Stomach (tissue), 9 donors: Measurements from ENCODE around the gene PUS3. TPM values are rescaled to one million over a fixed set of nuclear protein-coding genes. Genes with fewer than 3 reads are reported as not detected.

Experiments
- DNase-seq, 2 donors: peaks; one replicate each; pipeline versions ENCODE4 v3.0.0 to v3.0.0-alpha.2; 2013 to 2019
- H3K27ac ChIP-seq, 5 donors: fragments of 200-600 bp in 4 of 5; sonication (generic) in 4 of 5; one replicate each; pipeline ENCODE4 v1.5.1; 2013 to 2019; ENCODE audit warnings: mild to moderate bottlenecking in 1 of 5, moderate library complexity in 1 of 5
- H3K27me3 ChIP-seq, 3 donors: fragments of 200-600 bp; sonication (generic); one replicate each; pipeline ENCODE4 v1.5.1; 2017 to 2019; ENCODE audit warnings: mixed run types in 1 of 3
- H3K36me3 ChIP-seq, 4 donors: fragments of 200-600 bp; sonication (generic); 1 replicate in 3 of 4; 2 replicates in 1 of 4; pipeline ENCODE4 v1.5.1; 2016 to 2019
- H3K4me1 ChIP-seq, 4 donors: fragments of 200-600 bp; sonication (generic); one replicate each; pipeline ENCODE4 v1.5.1; 2016 to 2019
- H3K4me3 ChIP-seq, 4 donors: fragments of 200-600 bp; sonication (generic) in 3 of 4; one replicate each; pipeline ENCODE4 v1.5.1; 2016 to 2019; ENCODE audit warnings: mild to moderate bottlenecking in 1 of 4
- H3K9me3 ChIP-seq, 4 donors: fragments of 200-600 bp; sonication (generic); one replicate each; pipeline ENCODE4 v1.5.1; 2016 to 2019
- EP300 ChIP-seq: sonication (generic); formaldehyde crosslinking; IDR thresholded peaks from one replicate; pipeline ENCODE4 v1.6.1; 2017; ENCODE audit warnings: antibody characterized with exemption
- POLR2A ChIP-seq, 4 donors: fragments of 450-650 bp; IDR thresholded peaks; one replicate each; pipeline ENCODE4 v1.6.1; 2016; ENCODE audit warnings: antibody characterized with exemption in 4 of 4, control low read depth in 2 of 4, mild to moderate bottlenecking in 1 of 4, moderate library complexity in 1 of 4
- POLR2AphosphoS5 ChIP-seq, 3 donors: sonication (generic); formaldehyde crosslinking; IDR thresholded peaks; one replicate each; pipeline ENCODE4 v1.6.1; 2016; ENCODE audit warnings: antibody characterized with exemption in 3 of 3
- WGBS, 5 donors: extraction: QIAGEN DNeasy Blood & Tissue Kit in 3 of 5; methylation state at CpG; one replicate each; pipeline versions ENCODE4 v1.1.5 to v1.1.7; 2013 to 2018; 5-methylcytosine and 5-hydroxymethylcytosine counted together
- intact Hi-C: fragments of 100-400 bp; cut with DNase I; formaldehyde crosslinking; loops from one replicate; pipeline ENCODE4 v1.15.1; 2023; ENCODE audit warnings: low total_unique reads
- polyA plus RNA-seq, 3 donors: library from polyadenylated mRNA; stranded (reverse); fragments of 200-250 nt; gene quantifications; one replicate each; pipeline ENCODE4 v1.2.3, GENCODE V29; 2013
- total RNA-seq, 5 donors: library from RNA; depleted of rRNA; stranded (reverse); fragments of >200 nt; gene quantifications; one replicate each; pipeline versions ENCODE4 v1.1.0 to v1.2.3, GENCODE V29; 2014 to 2016
- TF ChIP-seq, protein P1 (sequence below), 7 experiments: fragments of 450-650 bp in 4 of 7; fragments of 200-600 bp in 3 of 7; sonication (generic) in 3 of 7; IDR thresholded peaks; one replicate each; pipeline ENCODE4 v1.5.1; 2016 to 2019; ENCODE audit warnings: antibody characterized with exemption in 7 of 7, control low read depth in 2 of 7, mild to moderate bottlenecking in 1 of 7
- donor health status: healthy with polysubstance abuse.
- donor health status: Bipolar disorder and iron deficiency.
- donor health status: healthy.

The PUS3 gene
- total and polyA plus RNA-seq, 8 donors = 0.58 to 15.1 (median 9.2) TPM

- Histone ChIP-seq H3K4me3 (no peak overlapping the region), H3K36me3 (no peaks in the 10 kb centered on the region), H3K27me3 (peaks cover 0 to 52% (median 13%) of the 10 kb centered on the region in 3 donors), H3K9me3 (no peaks in the 10 kb centered on the region), H3K4me1 (peaks cover 0 to 12% (median 0%) of the 10 kb centered on the region in 4 donors), H3K27ac (no peak overlapping the region)
- 5 to 12% (median 7%) methylated on average over 8 of the region's 8 CpGs for WGBS, 5 donors
- TF ChIP-seq POLR2AphosphoS5 (IDR thresholded peaks at IDR 0.05) (peak in 1 of 3 donors; percentile 36), POLR2A (IDR thresholded peaks at IDR 0.05) (no peak)
- TF ChIP-seq, protein P1, sequence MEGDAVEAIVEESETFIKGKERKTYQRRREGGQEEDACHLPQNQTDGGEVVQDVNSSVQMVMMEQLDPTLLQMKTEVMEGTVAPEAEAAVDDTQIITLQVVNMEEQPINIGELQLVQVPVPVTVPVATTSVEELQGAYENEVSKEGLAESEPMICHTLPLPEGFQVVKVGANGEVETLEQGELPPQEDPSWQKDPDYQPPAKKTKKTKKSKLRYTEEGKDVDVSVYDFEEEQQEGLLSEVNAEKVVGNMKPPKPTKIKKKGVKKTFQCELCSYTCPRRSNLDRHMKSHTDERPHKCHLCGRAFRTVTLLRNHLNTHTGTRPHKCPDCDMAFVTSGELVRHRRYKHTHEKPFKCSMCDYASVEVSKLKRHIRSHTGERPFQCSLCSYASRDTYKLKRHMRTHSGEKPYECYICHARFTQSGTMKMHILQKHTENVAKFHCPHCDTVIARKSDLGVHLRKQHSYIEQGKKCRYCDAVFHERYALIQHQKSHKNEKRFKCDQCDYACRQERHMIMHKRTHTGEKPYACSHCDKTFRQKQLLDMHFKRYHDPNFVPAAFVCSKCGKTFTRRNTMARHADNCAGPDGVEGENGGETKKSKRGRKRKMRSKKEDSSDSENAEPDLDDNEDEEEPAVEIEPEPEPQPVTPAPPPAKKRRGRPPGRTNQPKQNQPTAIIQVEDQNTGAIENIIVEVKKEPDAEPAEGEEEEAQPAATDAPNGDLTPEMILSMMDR (IDR thresholded peaks at IDR 0.05) = peak in 5 of 7 experiments; percentile 54 to 68 (median 64)
- intact Hi-C loops = loop anchor here (5.0 to 10.0 kb wide), 2 partner anchors 132 to 264 kb away; no protein-coding TSS in a partner anchor
- peak; percentile 63 to 92 for DNase-seq
Observed at GRCh38 chr11:125923012-125923579, 20.1 kb upstream of the PUS3 start.

- 85 to 92% (median 89%) methylated on average over 3 of the region's 3 CpGs for WGBS, 5 donors
- no peak for DNase-seq
- Histone ChIP-seq H3K9me3 (no peaks in the 10 kb centered on the region), H3K27ac (no peak overlapping the region), H3K27me3 (peaks cover 0 to 57% (median 9%) of the 10 kb centered on the region in 3 donors), H3K4me3 (no peak overlapping the region), H3K4me1 (peaks cover 0 to 13% (median 0%) of the 10 kb centered on the region in 4 donors), H3K36me3 (no peaks in the 10 kb centered on the region)
- TF ChIP-seq POLR2A (IDR thresholded peaks at IDR 0.05) (no peak), POLR2AphosphoS5 (IDR thresholded peaks at IDR 0.05) (no peak), EP300 (no peak)
- TF ChIP-seq, protein P1 (IDR thresholded peaks at IDR 0.05) = no peak
- intact Hi-C loops = loop anchor here (5.0 to 10.0 kb wide), 2 partner anchors 133 to 265 kb away; no protein-coding TSS in a partner anchor
Observed at GRCh38 chr11:125922156-125922555, 19.1 kb upstream of the PUS3 start.

DNA sequence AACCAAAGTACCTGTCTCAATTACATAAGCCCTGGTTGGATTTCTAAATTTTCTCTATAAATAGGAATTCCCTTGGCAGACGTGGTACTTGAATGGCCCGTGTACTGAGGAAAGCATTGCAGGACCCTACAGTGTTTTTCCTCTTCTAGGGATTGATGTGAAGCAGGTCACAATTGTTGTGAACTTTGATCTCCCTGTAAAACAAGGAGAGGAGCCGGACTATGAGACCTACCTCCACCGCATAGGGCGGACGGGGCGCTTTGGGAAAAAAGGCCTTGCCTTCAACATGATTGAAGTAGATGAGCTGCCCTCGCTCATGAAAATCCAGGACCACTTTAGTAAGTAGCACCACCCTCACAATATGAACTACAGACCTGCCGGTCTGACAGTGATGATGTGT, 18.0 kb upstream of the PUS3 start:
- Histone ChIP-seq H3K27ac (no peak overlapping the region), H3K36me3 (no peaks in the 10 kb centered on the region), H3K27me3 (peaks cover 0 to 55% (median 3%) of the 10 kb centered on the region in 3 donors), H3K9me3 (no peaks in the 10 kb centered on the region), H3K4me3 (no peak overlapping the region), H3K4me1 (peaks cover 0 to 22% (median 5%) of the 10 kb centered on the region in 4 donors)
- no peak for DNase-seq
- intact Hi-C loops = loop anchor here (5.0 to 10.0 kb wide), 2 partner anchors 134 to 266 kb away; no protein-coding TSS in a partner anchor
- WGBS, 5 donors = 82 to 87% (median 82%) methylated on average over 9 of the region's 9 CpGs
- TF ChIP-seq POLR2A (IDR thresholded peaks at IDR 0.05) (no peak), POLR2AphosphoS5 (IDR thresholded peaks at IDR 0.05) (no peak), EP300 (no peak)
- TF ChIP-seq, protein P1 (IDR thresholded peaks at IDR 0.05) = no peak

- no peaks in the 10 kb centered on the region for H3K9me3 ChIP-seq
- no peak overlapping the region for H3K4me3 ChIP-seq
- intact Hi-C loops = no loop called here
- no peak overlapping the region for H3K27ac ChIP-seq
- H3K27me3 ChIP-seq = peaks cover 0 to 43% (median 0%) of the 10 kb centered on the region in 3 donors
- 78 to 85% (median 83%) methylated on average over 13 of the region's 13 CpGs for WGBS, 5 donors
- H3K36me3 ChIP-seq = no peaks in the 10 kb centered on the region
- DNase-seq = no peak
- TF ChIP-seq POLR2AphosphoS5 (IDR thresholded peaks at IDR 0.05) (no peak), POLR2A (IDR thresholded peaks at IDR 0.05) (no peak), EP300 (no peak)
- TF ChIP-seq, protein P1 (IDR thresholded peaks at IDR 0.05) = no peak
- peaks cover 0 to 11% (median 5%) of the 10 kb centered on the region in 4 donors for H3K4me1 ChIP-seq
Observed at GRCh38 chr11:125918140-125918840, 15.3 kb upstream of the PUS3 start.
